HuH-7.5 (cell line): Measurements from ENCODE around the gene BBS9.

Experiments
- DNase-seq: peaks from one replicate; pipeline ENCODE4 v3.0.0; 2011; ENCODE audit warnings: low spot score

Gene BBS9

GRCh38 chr7:33127085-33127484 is 2.3 kb upstream of the BBS9 start:
- no peak for DNase-seq

- peak; percentile 18 for DNase-seq
Observed at GRCh38 chr7:33128631-33128989, 754 bp upstream of the BBS9 start.

GRCh38 chr7:33129806-33130153 is 416 bp downstream of the BBS9 start:
- peak; percentile 19 for DNase-seq

- peak; percentile 19 for DNase-seq
Observed at GRCh38 chr7:33130184-33130583, 820 bp downstream of the BBS9 start.

GRCh38 chr7:33137103-33137502 is 7.7 kb downstream of the BBS9 start:
- no peak for DNase-seq

- DNase-seq: no peak
Observed at GRCh38 chr7:33142585-33142984, 13.2 kb downstream of the BBS9 start.

- DNase-seq: no peak
Observed at GRCh38 chr7:33143996-33144718, 14.8 kb downstream of the BBS9 start.

GRCh38 chr7:33145156-33145555 is 15.8 kb downstream of the BBS9 start:
- DNase-seq: no peak

- no peak for DNase-seq
Observed at GRCh38 chr7:33152087-33152486, 22.7 kb downstream of the BBS9 start.

- DNase-seq: no peak
Observed at GRCh38 chr7:33155811-33156210, 26.4 kb downstream of the BBS9 start.

GRCh38 chr7:33156441-33156840 is 27.1 kb downstream of the BBS9 start:
- no peak for DNase-seq

- no peak for DNase-seq
Observed at GRCh38 chr7:33157311-33157710, 27.9 kb downstream of the BBS9 start.

GRCh38 chr7:33157781-33158180 is 28.4 kb downstream of the BBS9 start:
- no peak for DNase-seq

GRCh38 chr7:33177876-33178275 is 48.5 kb downstream of the BBS9 start:
- no peak for DNase-seq

GRCh38 chr7:33179519-33179918 is 50.2 kb downstream of the BBS9 start:
- DNase-seq: no peak

- DNase-seq: no peak
Observed at GRCh38 chr7:33183504-33183903, 54.1 kb downstream of the BBS9 start.

- no peak for DNase-seq
Observed at GRCh38 chr7:33184828-33185227, 55.5 kb downstream of the BBS9 start.

GRCh38 chr7:33185786-33186185 is 56.4 kb downstream of the BBS9 start:
- peak; percentile 51 for DNase-seq

- no peak for DNase-seq
Observed at GRCh38 chr7:33186192-33186591, 56.8 kb downstream of the BBS9 start.

- no peak for DNase-seq
Observed at GRCh38 chr7:33190688-33191304, 61.4 kb downstream of the BBS9 start.

- no peak for DNase-seq
Observed at GRCh38 chr7:33191340-33191739, 62.0 kb downstream of the BBS9 start.

- DNase-seq: no peak
Observed at GRCh38 chr7:33192695-33193291, 63.4 kb downstream of the BBS9 start.

- DNase-seq: no peak
Observed at GRCh38 chr7:33193308-33193864, 64.0 kb downstream of the BBS9 start.
